H1 (cell line): ENCODE measurements around the gene LOXL4. TPM values are rescaled to one million over a fixed set of nuclear protein-coding genes. Genes with fewer than 3 reads are reported as not detected.

Experiments used
- ASH2L ChIP-seq: fragments of 200-600, 300-600 bp; sonication (generic); IDR thresholded peaks from one replicate; pipeline ENCODE4 v1.7.1; 2017; ENCODE audit warnings: low read length
- polyA plus RNA-seq, 7 experiments: library from polyadenylated mRNA; depleted of rRNA in 3 of 7; stranded (reverse) in 5 of 7; unstranded in 2 of 7; fragments of >200 nt in 5 of 7; fragments of 200-250 nt in 2 of 7; gene quantifications; 1 replicate in 5 of 7; 2 replicates in 1 of 7; 4 replicates in 1 of 7; pipeline versions ENCODE4 v1.2.1 to v1.2.3, GENCODE V29; 2011 to 2013; ENCODE audit warnings: missing spikeins in 2 of 7, mixed read lengths in 2 of 7
- total RNA-seq: library from RNA; stranded (reverse); fragmentation: NEBNext Ultra II Directional; extraction: Animal tissue kit (Norgen Biotek cat#: 25700); gene quantifications from 2 replicates; pipeline ENCODE4 v1.2.1, GENCODE V29; 2021

LOXL4 gene
- total and polyA plus RNA-seq, 2 of the 8 experiments (the other 6 are each of a cell fraction or from before 2014, with no cell fraction given) = 0.13 to 0.27 TPM

DNA sequence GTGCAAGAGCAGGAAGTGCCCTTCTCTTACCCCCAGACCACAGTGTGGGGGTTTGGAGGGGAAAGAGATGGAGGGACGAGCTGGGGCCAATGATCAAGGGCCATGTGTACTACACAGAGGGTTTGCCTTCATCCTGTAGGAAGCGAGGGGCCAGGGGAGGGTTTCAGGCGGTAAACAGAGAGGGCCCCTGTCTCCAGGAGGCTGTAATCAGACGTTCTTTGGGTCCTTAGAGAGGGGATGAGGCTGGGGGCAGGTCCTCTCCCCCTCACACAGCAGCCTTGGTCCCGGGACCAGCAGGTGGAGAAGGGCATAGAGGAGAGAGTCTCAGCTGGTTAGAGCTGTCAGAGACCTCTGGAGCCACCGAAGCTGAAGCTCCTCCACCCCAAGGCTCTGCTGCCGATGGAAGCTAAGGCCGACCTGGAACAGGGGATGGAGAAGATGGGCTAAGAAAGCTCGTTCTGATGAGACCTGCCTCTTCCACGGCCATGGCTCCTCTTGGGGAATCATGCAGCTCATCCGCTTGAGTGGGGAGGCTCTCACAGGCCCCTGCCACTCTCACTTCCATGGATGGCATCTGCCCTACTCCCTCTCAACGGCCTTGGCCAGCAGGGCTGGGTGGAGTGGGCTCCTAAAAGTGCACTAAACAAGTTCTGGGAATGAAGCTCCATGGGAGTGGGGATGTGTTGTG, 3.5 kb downstream of the LOXL4 start (continued):
- TF ChIP-seq ASH2L = no peak
